ENCODE results near the gene LONRF2. TPM values are rescaled to one million over a fixed set of nuclear protein-coding genes. Genes with fewer than 3 reads are reported as not detected.

Gene LONRF2
- total RNA-seq, 1 experiment from 2014 or later, result 0.33 TPM

- ChIA-PET POLR2A (no interaction called here), CTCF (no interaction called here)
- H3K9me3 Mint-ChIP-seq, result no peaks in the 10 kb centered on the region
- ATAC-seq (no peak), DNase-seq (ENCODE audit: low spot score) (no peak)
- H3K36me3 Mint-ChIP-seq, result no peaks in the 10 kb centered on the region
- H3K27ac Mint-ChIP-seq, result no peak overlapping the region
- no peak overlapping the region for H3K4me3 Mint-ChIP-seq
- H3K27me3 Mint-ChIP-seq (ENCODE audit: low read depth), result no peaks in the 10 kb centered on the region; the same call in 1 of the 2 replicates
- TF ChIP-seq CBFB (CRISPR knock-in tag; IDR thresholded peaks at IDR 0.05; ENCODE audit: low read depth) (no peak), RORB (CRISPR knock-in tag; IDR thresholded peaks at IDR 0.05) (no peak), NFYB (CRISPR knock-in tag; conservative IDR thresholded peaks at IDR 0.05; ENCODE audit: low read depth) (no peak)
- TF ChIP-seq, protein P1, sequence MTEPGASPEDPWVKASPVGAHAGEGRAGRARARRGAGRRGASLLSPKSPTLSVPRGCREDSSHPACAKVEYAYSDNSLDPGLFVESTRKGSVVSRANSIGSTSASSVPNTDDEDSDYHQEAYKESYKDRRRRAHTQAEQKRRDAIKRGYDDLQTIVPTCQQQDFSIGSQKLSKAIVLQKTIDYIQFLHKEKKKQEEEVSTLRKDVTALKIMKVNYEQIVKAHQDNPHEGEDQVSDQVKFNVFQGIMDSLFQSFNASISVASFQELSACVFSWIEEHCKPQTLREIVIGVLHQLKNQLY (CRISPR knock-in tag; IDR thresholded peaks at IDR 0.05), result no peak
- peaks cover 25% of the 10 kb centered on the region for H3K4me1 Mint-ChIP-seq
Observed at GRCh38 chr2:100233061-100233460, 89.2 kb downstream of the LONRF2 start.

GRCh38 chr2:100230754-100231153 is 91.5 kb downstream of the LONRF2 start:
- H3K27me3 Mint-ChIP-seq (ENCODE audit: low read depth), result no peaks in the 10 kb centered on the region; the same call in 1 of the 2 replicates
- H3K4me3 Mint-ChIP-seq, result no peak overlapping the region
- H3K4me1 Mint-ChIP-seq, result peaks cover 24% of the 10 kb centered on the region
- ATAC-seq, result no peak
- DNase-seq (ENCODE audit: low spot score), result no peak
- TF ChIP-seq FOXP1 (CRISPR knock-in tag; IDR thresholded peaks at IDR 0.05; ENCODE audit: borderline replicate concordance), result no peak
- TF ChIP-seq, protein P2, sequence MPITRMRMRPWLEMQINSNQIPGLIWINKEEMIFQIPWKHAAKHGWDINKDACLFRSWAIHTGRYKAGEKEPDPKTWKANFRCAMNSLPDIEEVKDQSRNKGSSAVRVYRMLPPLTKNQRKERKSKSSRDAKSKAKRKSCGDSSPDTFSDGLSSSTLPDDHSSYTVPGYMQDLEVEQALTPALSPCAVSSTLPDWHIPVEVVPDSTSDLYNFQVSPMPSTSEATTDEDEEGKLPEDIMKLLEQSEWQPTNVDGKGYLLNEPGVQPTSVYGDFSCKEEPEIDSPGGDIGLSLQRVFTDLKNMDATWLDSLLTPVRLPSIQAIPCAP (CRISPR knock-in tag; IDR thresholded peaks at IDR 0.05), result no peak
- CTCF ChIA-PET, result interaction anchor here (1.0 kb wide), 1 partner anchor 30 kb away, joined by 4 read pairs; no protein-coding TSS in a partner anchor
- no peaks in the 10 kb centered on the region for H3K36me3 Mint-ChIP-seq
- POLR2A ChIA-PET, result no interaction called here
- no peaks in the 10 kb centered on the region for H3K9me3 Mint-ChIP-seq
- H3K27ac Mint-ChIP-seq, result no peak overlapping the region

DNA sequence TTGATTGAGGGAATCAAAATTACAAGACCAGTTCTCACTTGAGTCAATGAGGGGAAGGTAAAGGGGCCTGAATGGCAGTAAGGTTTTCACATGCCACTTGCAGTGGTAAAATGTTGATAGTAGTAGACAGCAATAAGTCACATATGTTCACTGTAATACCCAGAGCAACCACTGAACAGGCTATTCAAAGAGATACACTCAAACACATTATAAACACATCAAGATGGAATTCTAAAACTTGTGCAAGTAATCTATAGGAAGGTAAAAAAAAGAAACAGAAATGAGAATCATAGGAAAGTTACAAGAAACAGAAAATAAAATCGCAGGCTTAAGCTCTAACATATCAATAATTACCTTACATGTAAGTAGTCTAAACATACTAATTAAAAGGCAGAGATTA is 93.3 kb downstream of the LONRF2 start:
- no peak overlapping the region for H3K4me3 Mint-ChIP-seq
- POLR2A ChIA-PET, result no interaction called here
- CTCF ChIA-PET, result no interaction called here
- ATAC-seq, result no peak
- no peaks in the 10 kb centered on the region for H3K36me3 Mint-ChIP-seq
- no peak for DNase-seq (ENCODE audit: low spot score)
- H3K27me3 Mint-ChIP-seq (ENCODE audit: low read depth), result no peaks in the 10 kb centered on the region; the same call in 1 of the 2 replicates
- no peak overlapping the region for H3K27ac Mint-ChIP-seq
- H3K9me3 Mint-ChIP-seq, result 0 out of 2 replicates have a peak, but pooled peaks cover 3% of the 10 kb centered on the region
- peaks cover 6% of the 10 kb centered on the region for H3K4me1 Mint-ChIP-seq
- TF ChIP-seq RELA (CRISPR knock-in tag; IDR thresholded peaks at IDR 0.05; ENCODE audit: borderline replicate concordance) (no peak), ZBTB43 (CRISPR knock-in tag; IDR thresholded peaks at IDR 0.05) (no peak), TP53 (CRISPR knock-in tag; IDR thresholded peaks at IDR 0.05) (no peak), CTCF (IDR thresholded peaks at IDR 0.05) (no peak), IRF2 (CRISPR knock-in tag; IDR thresholded peaks at IDR 0.05; ENCODE audit: borderline replicate concordance, low read depth) (no peak), GTF2I (CRISPR knock-in tag; conservative IDR thresholded peaks at IDR 0.05) (no peak), ZNF219 (CRISPR knock-in tag; IDR thresholded peaks at IDR 0.05; ENCODE audit: borderline replicate concordance) (no peak)
- TF ChIP-seq, protein P2 (CRISPR knock-in tag; IDR thresholded peaks at IDR 0.05), result no peak
- TF ChIP-seq, protein P3, sequence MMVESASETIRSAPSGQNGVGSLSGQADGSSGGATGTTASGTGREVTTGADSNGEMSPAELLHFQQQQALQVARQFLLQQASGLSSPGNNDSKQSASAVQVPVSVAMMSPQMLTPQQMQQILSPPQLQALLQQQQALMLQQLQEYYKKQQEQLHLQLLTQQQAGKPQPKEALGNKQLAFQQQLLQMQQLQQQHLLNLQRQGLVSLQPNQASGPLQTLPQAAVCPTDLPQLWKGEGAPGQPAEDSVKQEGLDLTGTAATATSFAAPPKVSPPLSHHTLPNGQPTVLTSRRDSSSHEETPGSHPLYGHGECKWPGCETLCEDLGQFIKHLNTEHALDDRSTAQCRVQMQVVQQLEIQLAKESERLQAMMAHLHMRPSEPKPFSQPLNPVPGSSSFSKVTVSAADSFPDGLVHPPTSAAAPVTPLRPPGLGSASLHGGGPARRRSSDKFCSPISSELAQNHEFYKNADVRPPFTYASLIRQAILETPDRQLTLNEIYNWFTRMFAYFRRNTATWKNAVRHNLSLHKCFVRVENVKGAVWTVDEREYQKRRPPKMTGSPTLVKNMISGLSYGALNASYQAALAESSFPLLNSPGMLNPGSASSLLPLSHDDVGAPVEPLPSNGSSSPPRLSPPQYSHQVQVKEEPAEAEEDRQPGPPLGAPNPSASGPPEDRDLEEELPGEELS (CRISPR knock-in tag; IDR thresholded peaks at IDR 0.05), result no peak
- TF ChIP-seq, protein P4, sequence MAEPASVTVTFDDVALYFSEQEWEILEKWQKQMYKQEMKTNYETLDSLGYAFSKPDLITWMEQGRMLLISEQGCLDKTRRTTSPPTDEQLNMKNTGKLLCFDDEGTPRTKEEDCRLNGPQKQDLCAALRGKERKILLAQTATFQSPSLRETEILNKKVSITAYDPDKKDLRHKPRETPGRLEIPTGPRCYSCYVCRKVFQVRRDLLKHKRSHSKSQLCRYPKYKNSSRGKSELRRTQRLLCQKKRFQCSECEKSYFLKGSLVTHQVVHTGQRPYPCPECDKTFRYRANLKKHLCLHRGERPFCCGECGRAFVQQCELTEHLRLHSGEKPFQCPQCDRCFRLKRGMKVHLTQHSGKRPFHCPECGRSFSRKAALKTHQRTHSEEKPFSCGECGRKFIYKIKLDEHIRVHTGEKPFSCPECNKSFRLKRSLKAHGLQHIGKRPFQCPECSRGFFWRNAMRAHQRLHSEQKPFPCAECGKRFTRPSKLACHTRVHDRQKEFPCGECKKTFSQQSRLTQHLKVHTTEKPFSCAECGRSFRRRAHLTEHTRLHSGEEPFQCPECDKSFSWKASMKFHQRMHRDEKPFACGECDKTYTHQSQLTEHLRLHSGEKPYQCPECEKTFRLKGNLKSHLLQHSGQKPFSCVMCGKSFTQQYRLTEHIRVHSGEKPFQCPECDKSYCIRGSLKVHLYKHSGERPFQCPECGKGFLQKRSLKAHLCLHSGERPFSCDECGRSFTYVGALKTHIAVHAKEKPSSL (CRISPR knock-in tag; conservative IDR thresholded peaks at IDR 0.05), result no peak
- TF ChIP-seq, protein P5, sequence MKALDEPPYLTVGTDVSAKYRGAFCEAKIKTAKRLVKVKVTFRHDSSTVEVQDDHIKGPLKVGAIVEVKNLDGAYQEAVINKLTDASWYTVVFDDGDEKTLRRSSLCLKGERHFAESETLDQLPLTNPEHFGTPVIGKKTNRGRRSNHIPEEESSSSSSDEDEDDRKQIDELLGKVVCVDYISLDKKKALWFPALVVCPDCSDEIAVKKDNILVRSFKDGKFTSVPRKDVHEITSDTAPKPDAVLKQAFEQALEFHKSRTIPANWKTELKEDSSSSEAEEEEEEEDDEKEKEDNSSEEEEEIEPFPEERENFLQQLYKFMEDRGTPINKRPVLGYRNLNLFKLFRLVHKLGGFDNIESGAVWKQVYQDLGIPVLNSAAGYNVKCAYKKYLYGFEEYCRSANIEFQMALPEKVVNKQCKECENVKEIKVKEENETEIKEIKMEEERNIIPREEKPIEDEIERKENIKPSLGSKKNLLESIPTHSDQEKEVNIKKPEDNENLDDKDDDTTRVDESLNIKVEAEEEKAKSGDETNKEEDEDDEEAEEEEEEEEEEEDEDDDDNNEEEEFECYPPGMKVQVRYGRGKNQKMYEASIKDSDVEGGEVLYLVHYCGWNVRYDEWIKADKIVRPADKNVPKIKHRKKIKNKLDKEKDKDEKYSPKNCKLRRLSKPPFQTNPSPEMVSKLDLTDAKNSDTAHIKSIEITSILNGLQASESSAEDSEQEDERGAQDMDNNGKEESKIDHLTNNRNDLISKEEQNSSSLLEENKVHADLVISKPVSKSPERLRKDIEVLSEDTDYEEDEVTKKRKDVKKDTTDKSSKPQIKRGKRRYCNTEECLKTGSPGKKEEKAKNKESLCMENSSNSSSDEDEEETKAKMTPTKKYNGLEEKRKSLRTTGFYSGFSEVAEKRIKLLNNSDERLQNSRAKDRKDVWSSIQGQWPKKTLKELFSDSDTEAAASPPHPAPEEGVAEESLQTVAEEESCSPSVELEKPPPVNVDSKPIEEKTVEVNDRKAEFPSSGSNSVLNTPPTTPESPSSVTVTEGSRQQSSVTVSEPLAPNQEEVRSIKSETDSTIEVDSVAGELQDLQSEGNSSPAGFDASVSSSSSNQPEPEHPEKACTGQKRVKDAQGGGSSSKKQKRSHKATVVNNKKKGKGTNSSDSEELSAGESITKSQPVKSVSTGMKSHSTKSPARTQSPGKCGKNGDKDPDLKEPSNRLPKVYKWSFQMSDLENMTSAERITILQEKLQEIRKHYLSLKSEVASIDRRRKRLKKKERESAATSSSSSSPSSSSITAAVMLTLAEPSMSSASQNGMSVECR (CRISPR knock-in tag; IDR thresholded peaks at IDR 0.05; ENCODE audit: borderline replicate concordance), result no peak

Data from WTC11 (cell line).